NCI-H2081 (cell line): ENCODE data around the gene SEZ6L.

Experiments
- DNase-seq, 2 experiments: peaks; one replicate each; lab custom pipeline; 2025; lab: John Stamatoyannopoulos, UW

Gene SEZ6L

DNA sequence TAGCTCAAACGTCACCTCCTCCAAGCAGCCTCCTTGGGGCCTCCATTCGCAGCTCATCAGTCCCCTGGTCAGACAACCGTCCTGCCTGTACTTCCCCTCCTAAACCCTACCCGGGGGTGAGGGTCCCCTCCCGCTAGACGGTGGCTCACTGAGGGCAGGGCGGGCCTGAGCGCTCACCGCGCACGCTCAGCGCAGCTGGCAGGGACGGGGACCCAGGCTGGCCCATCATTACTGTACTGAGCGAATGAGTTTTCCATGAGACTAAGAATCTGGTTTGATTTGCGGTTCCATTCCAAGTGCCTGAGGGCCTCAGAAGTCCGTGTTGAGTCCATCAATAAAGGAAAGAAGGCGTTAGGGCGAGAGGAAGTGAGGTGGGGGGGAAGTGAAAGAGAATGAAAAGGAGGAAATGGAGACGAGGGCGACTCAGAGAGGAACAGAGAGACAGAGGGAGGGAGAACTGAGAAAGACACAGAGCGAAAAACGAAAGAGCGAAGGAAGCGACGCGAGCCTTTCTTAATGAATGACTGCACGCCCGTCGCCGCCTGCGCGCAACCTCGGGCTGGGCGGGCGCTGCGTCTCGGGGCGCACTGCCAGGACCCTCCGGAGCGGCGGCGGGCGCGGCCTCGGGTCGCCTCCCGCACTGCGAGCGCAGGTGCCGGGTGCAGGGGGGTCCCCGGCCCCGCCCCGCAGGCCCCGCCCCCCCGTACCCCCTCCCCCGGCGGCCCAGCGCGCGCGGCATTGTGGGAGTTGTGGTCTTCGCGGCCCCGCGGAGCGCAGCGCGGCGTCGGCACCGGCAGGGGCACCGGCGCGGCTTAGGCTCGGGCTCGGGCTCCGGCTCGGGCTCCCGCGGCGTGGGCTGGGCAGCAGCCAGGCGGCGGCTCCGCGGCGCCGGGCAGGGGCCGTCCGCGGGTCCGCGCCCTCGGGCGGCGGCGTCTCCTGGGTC lies 259.5 kb downstream of the SEZ6L start, which contains the start of gene ASPHD2:
TSS of gene ASPHD2 (plus strand) at position 746 of the 943 bp plus-strand sequence. CDS start 4,356 bp downstream, outside the sequence.
- peak; percentile 63 to 65 for DNase-seq

DNA sequence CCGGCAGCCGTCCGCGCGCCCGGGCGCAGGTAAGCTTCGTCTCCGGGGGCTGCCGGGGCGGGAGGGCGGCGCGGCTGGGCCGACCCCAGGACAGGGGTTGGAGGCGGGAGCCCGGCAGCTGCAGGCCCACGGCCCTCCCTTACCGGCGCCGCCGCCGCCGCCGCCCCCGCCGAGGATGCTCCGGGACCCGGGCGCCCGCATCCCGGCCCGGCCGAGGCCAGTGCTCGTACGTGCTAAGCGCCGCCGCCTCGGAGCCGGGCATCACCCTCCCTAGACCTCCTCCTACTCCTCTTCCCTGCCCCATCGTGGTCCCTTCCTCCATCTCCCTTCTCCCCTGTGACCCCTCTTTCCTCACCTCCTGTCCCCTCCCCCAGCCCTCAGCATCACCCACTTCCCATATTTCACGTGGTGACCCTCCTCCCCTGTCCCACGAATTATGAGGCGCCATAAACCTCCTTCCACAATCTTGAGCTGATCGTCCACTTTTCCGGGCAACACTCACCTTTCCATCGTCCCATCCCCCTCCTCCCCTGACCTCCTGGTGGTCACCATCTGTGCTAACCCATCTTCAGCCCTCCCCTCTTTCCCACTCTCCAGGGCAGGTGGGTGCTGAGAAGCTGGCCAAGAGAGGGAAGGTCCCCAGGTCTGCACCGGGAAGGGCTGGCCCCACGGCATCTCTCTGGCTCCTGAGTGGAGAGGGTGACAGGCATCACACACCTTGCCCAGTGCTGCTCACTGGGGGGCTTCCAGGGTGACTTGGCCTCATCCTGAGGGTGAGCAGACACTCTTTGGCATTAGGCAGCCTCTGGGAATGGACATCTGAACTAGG lies 260.4 kb downstream of the SEZ6L start:
- no peak for DNase-seq

- no peak for DNase-seq
Measured at GRCh38 chr22:26430600-26430999, 261.3 kb downstream of the SEZ6L start.

- DNase-seq = no peak
Measured at GRCh38 chr22:26431261-26431995, 262.2 kb downstream of the SEZ6L start.

GRCh38 chr22:26432619-26433311 lies 263.5 kb downstream of the SEZ6L start:
- no peak for DNase-seq
